Middle frontal gyrus (tissue), 1 donor: ENCODE measurements around the gene KLK11.

Experiments
- DNase-seq: peaks from one replicate; pipeline ENCODE4 v3.0.0-alpha.2; 2015; ENCODE audit warnings: low spot score; ENCODE audit errors: extremely low spot score

Gene KLK11

GRCh38 chr19:51029718-51030117 lies 3.3 kb upstream of the KLK11 start:
- no peak for DNase-seq

- DNase-seq: no peak
These were observed 1.5 kb upstream of the KLK11 start for GRCh38 chr19:51027873-51028272.

- DNase-seq: no peak
These were observed 850 bp upstream of the KLK11 start for GRCh38 chr19:51027126-51027806.

- no peak for DNase-seq
These were observed 435 bp downstream of the KLK11 start for GRCh38 chr19:51025809-51026553.

GRCh38 chr19:51025401-51025800 lies 1.0 kb downstream of the KLK11 start:
- DNase-seq: no peak

- no peak for DNase-seq
These were observed 1.5 kb downstream of the KLK11 start for GRCh38 chr19:51024924-51025323.

GRCh38 chr19:51023946-51024345 lies 2.5 kb downstream of the KLK11 start:
- DNase-seq: no peak

- DNase-seq: no peak
These were observed 3.9 kb downstream of the KLK11 start for GRCh38 chr19:51022526-51022925.

GRCh38 chr19:51020988-51021651 lies 5.3 kb downstream of the KLK11 start:
- peak; percentile 3 for DNase-seq

GRCh38 chr19:51019544-51019925 lies 6.9 kb downstream of the KLK11 start, which contains the start of gene KLK10:
Gene KLK10 (minus strand): TSS chr19:51019709. CDS start chr19:51019130, 579 bp downstream.
- no peak for DNase-seq

- DNase-seq: no peak
These were observed 7.5 kb downstream of the KLK11 start for GRCh38 chr19:51018745-51019543.

GRCh38 chr19:51016798-51017683 lies 9.4 kb downstream of the KLK11 start:
- peak; percentile 4 for DNase-seq

GRCh38 chr19:51015691-51016267 lies 10.6 kb downstream of the KLK11 start:
- no peak for DNase-seq

- DNase-seq: no peak
These were observed 12.2 kb downstream of the KLK11 start for GRCh38 chr19:51014242-51014641.

- DNase-seq: no peak
These were observed 13.7 kb downstream of the KLK11 start for GRCh38 chr19:51012661-51013190.

- DNase-seq: no peak
These were observed 16.2 kb downstream of the KLK11 start for GRCh38 chr19:51010066-51010795.

GRCh38 chr19:51009061-51009891 lies 17.1 kb downstream of the KLK11 start:
- no peak for DNase-seq

- DNase-seq: no peak
These were observed 18.9 kb downstream of the KLK11 start for GRCh38 chr19:51007488-51007887.
